K562 (cell line): ENCODE measurements around the gene SLC22A12. TPM values are rescaled to one million over a fixed set of nuclear protein-coding genes. Genes with fewer than 3 reads are reported as not detected.

Source experiments
- CBX5 ChIP-seq: IDR thresholded peaks from 2 replicates; pipeline ENCODE4 v1.6.1; 2014; ENCODE audit warnings: low read depth, borderline replicate concordance
- ETS2 ChIP-seq: IDR thresholded peaks from 2 replicates; pipeline ENCODE4 v1.6.1; 2016; ENCODE audit warnings: borderline replicate concordance, missing genetic modification characterization, mild to moderate bottlenecking, moderate library complexity, missing compliant biosample characterization; ENCODE audit not compliant: poor library complexity, severe bottlenecking
- HCFC1 ChIP-seq: IDR thresholded peaks from 2 replicates; pipeline ENCODE4 v1.6.1; 2012; ENCODE audit warnings: low read depth, low read length, improper control_type of control experiment
- LARP7 ChIP-seq: fragments of 450-650 bp; IDR thresholded peaks from 2 replicates; pipeline ENCODE4 v1.6.1; 2016
- MTA2 ChIP-seq: fragments of 450-650 bp; IDR thresholded peaks from 2 replicates; pipeline ENCODE4 v1.6.1; 2016; ENCODE audit warnings: low read depth
- MTA3 ChIP-seq: fragments of 450-650 bp; formaldehyde crosslinking; IDR thresholded peaks from 2 replicates; pipeline ENCODE4 v1.6.1; 2017; ENCODE audit warnings: mild to moderate bottlenecking, borderline replicate concordance
- NFATC3 ChIP-seq: fragments of 450-650 bp; IDR thresholded peaks from 2 replicates; pipeline ENCODE4 v1.6.1; 2017; ENCODE audit warnings: mild to moderate bottlenecking
- RAD21 ChIP-seq, 2 experiments: fragments of 250-450 bp in 1 of 2; fragments of 450-650 bp in 1 of 2; sonication (Bioruptor Pico) in 1 of 2; formaldehyde crosslinking in 1 of 2; IDR thresholded peaks in 1 of 2; conservative IDR thresholded peaks in 1 of 2; 2 replicates each; pipeline versions ENCODE4 v1.4.0 to v1.8.0; 2020 to 2022; ENCODE audit warnings: mild to moderate bottlenecking in 2 of 2, moderate library complexity in 1 of 2
- RBFOX2 ChIP-seq: fragments of 200-400 bp; formaldehyde crosslinking; IDR thresholded peaks from 2 replicates; pipeline ENCODE4 v1.6.1; 2017; ENCODE audit warnings: low read depth, mild to moderate bottlenecking, low read length, moderate library complexity
- SMARCA4 ChIP-seq: fragments of 450-650 bp; IDR thresholded peaks from 2 replicates; pipeline ENCODE4 v1.6.1; 2016
- STAG1 ChIP-seq: sonication (generic); formaldehyde crosslinking; IDR thresholded peaks from 2 replicates; pipeline ENCODE4 v1.5.0; 2020; ENCODE audit warnings: missing genetic modification reagents, borderline replicate concordance
- TAL1 ChIP-seq: fragments of 450-650 bp; IDR thresholded peaks from 2 replicates; pipeline ENCODE4 v1.6.1; 2016; ENCODE audit warnings: mild to moderate bottlenecking
- TBP ChIP-seq: optimal IDR thresholded peaks from 2 replicates; pipeline ENCODE3; 2011; ENCODE audit warnings: low read depth, low read length, improper control_type of control experiment
- YY1 ChIP-seq, 3 experiments: IDR thresholded peaks; 2 replicates each; pipeline ENCODE4 v1.6.1; 2011; ENCODE audit warnings: low read length in 2 of 3, mild to moderate bottlenecking in 2 of 3, moderate library complexity in 2 of 3, borderline replicate concordance in 1 of 3, control low read depth in 1 of 3, low read depth in 1 of 3; ENCODE audit not compliant: insufficient read depth in 3 of 3, insufficient replicate concordance in 2 of 3, control insufficient read depth in 1 of 3, insufficient read length in 1 of 3; ENCODE audit errors: extremely low read depth in 1 of 3
- ZNF212 ChIP-seq: fragments of 450-650 bp; formaldehyde crosslinking; IDR thresholded peaks from 2 replicates; pipeline ENCODE4 v1.4.0; 2020; ENCODE audit warnings: mild to moderate bottlenecking
- ZNF280A ChIP-seq: fragments of 450-650 bp; IDR thresholded peaks from 2 replicates; pipeline ENCODE4 v1.6.1; 2018; ENCODE audit warnings: mild to moderate bottlenecking, low read depth; ENCODE audit not compliant: partially characterized antibody
- ZNF347 ChIP-seq: fragments of 450-650 bp; formaldehyde crosslinking; IDR thresholded peaks from 2 replicates; pipeline ENCODE4 v1.4.0; 2020; ENCODE audit warnings: low read depth, mild to moderate bottlenecking, moderate library complexity
- ZNF444 ChIP-seq: fragments of 250-450 bp; sonication (Bioruptor Pico); IDR thresholded peaks from 2 replicates; pipeline ENCODE4 v1.4.0; 2020; ENCODE audit warnings: mild to moderate bottlenecking, moderate library complexity
- ZNF77 ChIP-seq: fragments of 250-450 bp; sonication (Bioruptor Pico); IDR thresholded peaks from 2 replicates; pipeline ENCODE4 v1.5.0; 2020
- polyA plus RNA-seq, 8 experiments: library from polyadenylated mRNA; depleted of rRNA in 4 of 8; stranded (reverse) in 5 of 8; unstranded in 3 of 8; fragments of >200 nt; fragmentation: Nextera tagmentation in 2 of 8; fragmentation: Illumina TruSeq in 1 of 8; extraction: Ambion mirVana in 2 of 8; extraction: Trizol in 1 of 8; gene quantifications; 2 replicates each; pipeline versions ENCODE4 v1.2.1 to v1.2.3, GENCODE V29; 2011 to 2014; ENCODE audit warnings: inconsistent platforms in 1 of 8, missing spikeins in 1 of 8
- total RNA-seq, 7 experiments: library from RNA; depleted of rRNA in 6 of 7; stranded (reverse); fragments of >200 nt in 6 of 7; fragmentation: Illumina TruSeq in 2 of 7; extraction: Trizol in 2 of 7; gene quantifications; 2 replicates each; pipeline versions ENCODE4 v1.2.1 to v1.2.3, GENCODE V29; 2011 to 2021; ENCODE audit warnings: low replicate concordance in 1 of 7
- TF ChIP-seq, protein P1 (sequence below): sonication (generic); formaldehyde crosslinking; IDR thresholded peaks from 2 replicates; pipeline ENCODE4 v1.8.0; 2022; ENCODE audit warnings: mild to moderate bottlenecking, missing genetic modification reagents, borderline replicate concordance
- TF ChIP-seq, protein P2 (sequence below): fragments of 450-650 bp; IDR thresholded peaks from 2 replicates; pipeline ENCODE4 v1.6.1; 2016
- TF ChIP-seq, protein P3 (sequence below): fragments of 450-650 bp; formaldehyde crosslinking; IDR thresholded peaks from 2 replicates; pipeline ENCODE4 v1.4.0; 2020; ENCODE audit warnings: mild to moderate bottlenecking, moderate library complexity

Gene SLC22A12
- total and polyA plus RNA-seq, 9 of the 15 experiments (the other 6 are each of a cell fraction or from before 2014, with no cell fraction given), result not detected

- peak in 1 of 2 experiments; percentile 41; a peak in 1 of 4 replicates for TF ChIP-seq RAD21 (CRISPR knock-in tag; conservative IDR thresholded peaks at IDR 0.05 in 1 of 2, IDR thresholded peaks at IDR 0.05 in 1 of 2)
- 0 out of 2 replicates have a peak, but pooled peaks have one; percentile 50 for TF ChIP-seq MTA3
- 0 out of 2 replicates have a peak, but pooled peaks have one; percentile 16 for TF ChIP-seq TAL1
- TF ChIP-seq HCFC1, result no peak
- TF ChIP-seq, protein P1, sequence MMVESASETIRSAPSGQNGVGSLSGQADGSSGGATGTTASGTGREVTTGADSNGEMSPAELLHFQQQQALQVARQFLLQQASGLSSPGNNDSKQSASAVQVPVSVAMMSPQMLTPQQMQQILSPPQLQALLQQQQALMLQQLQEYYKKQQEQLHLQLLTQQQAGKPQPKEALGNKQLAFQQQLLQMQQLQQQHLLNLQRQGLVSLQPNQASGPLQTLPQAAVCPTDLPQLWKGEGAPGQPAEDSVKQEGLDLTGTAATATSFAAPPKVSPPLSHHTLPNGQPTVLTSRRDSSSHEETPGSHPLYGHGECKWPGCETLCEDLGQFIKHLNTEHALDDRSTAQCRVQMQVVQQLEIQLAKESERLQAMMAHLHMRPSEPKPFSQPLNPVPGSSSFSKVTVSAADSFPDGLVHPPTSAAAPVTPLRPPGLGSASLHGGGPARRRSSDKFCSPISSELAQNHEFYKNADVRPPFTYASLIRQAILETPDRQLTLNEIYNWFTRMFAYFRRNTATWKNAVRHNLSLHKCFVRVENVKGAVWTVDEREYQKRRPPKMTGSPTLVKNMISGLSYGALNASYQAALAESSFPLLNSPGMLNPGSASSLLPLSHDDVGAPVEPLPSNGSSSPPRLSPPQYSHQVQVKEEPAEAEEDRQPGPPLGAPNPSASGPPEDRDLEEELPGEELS (CRISPR knock-in tag), result no peak
- TF ChIP-seq MTA2, result 0 out of 2 replicates have a peak, but pooled peaks have one; percentile 7
- TF ChIP-seq ZNF77 (CRISPR knock-in tag), result no peak
- TF ChIP-seq YY1 (IDR thresholded peaks at IDR 0.05; ENCODE audit: borderline replicate concordance in 1 of 3, control insufficient read depth in 1 of 3, extremely low read depth in 1 of 3, insufficient read depth in 3 of 3, insufficient read length in 1 of 3, insufficient replicate concordance in 2 of 3, low read depth in 1 of 3, low read length in 2 of 3), result no peak
- no peak for TF ChIP-seq RBFOX2
- peak; percentile 23 for TF ChIP-seq TBP
- TF ChIP-seq STAG1 (CRISPR knock-in tag), result no peak
- no peak for TF ChIP-seq CBX5
- no peak for TF ChIP-seq ZNF212
- TF ChIP-seq ZNF280A, result no peak
- TF ChIP-seq ETS2 (tag), result no peak
- no peak for TF ChIP-seq ZNF444 (CRISPR knock-in tag)
- TF ChIP-seq NFATC3, result no peak
- TF ChIP-seq, protein P2, sequence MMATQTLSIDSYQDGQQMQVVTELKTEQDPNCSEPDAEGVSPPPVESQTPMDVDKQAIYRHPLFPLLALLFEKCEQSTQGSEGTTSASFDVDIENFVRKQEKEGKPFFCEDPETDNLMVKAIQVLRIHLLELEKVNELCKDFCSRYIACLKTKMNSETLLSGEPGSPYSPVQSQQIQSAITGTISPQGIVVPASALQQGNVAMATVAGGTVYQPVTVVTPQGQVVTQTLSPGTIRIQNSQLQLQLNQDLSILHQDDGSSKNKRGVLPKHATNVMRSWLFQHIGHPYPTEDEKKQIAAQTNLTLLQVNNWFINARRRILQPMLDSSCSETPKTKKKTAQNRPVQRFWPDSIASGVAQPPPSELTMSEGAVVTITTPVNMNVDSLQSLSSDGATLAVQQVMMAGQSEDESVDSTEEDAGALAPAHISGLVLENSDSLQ, result no peak
- TF ChIP-seq SMARCA4, result peak; percentile 40; the same call in 1 of the 2 replicates
- TF ChIP-seq, protein P3, sequence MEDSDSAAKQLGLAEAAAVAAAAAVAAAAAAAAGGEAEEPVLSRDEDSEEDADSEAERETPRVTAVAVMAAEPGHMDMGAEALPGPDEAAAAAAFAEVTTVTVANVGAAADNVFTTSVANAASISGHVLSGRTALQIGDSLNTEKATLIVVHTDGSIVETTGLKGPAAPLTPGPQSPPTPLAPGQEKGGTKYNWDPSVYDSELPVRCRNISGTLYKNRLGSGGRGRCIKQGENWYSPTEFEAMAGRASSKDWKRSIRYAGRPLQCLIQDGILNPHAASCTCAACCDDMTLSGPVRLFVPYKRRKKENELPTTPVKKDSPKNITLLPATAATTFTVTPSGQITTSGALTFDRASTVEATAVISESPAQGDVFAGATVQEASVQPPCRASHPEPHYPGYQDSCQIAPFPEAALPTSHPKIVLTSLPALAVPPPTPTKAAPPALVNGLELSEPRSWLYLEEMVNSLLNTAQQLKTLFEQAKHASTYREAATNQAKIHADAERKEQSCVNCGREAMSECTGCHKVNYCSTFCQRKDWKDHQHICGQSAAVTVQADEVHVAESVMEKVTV, result no peak
- TF ChIP-seq ZNF347, result no peak
- TF ChIP-seq LARP7, result peak; percentile 25; the same call in 1 of the 2 replicates
Observed at GRCh38 chr11:64629796-64630562, 39.0 kb downstream of the SLC22A12 start (continued).
